Right ventricle myocardium inferior (tissue), 1 donor: Measurements from ENCODE around the gene IL32. TPM values are rescaled to one million over a fixed set of nuclear protein-coding genes. Genes with fewer than 3 reads are reported as not detected.

Experiments
- ATAC-seq: fragments of 200-7000 bp; cut with Tn5 transposase; one replicate; pipeline ENCODE4 v1.9.1; 2020; ENCODE audit warnings: mild to moderate bottlenecking, moderate library complexity
- DNase-seq: peaks from one replicate; pipeline ENCODE4 v3.0.0; 2021; ENCODE audit errors: missing footprints
- intact Hi-C: fragments of 100-400 bp; cut with DNase I; formaldehyde crosslinking; loops from one replicate; pipeline ENCODE4 v1.11.0; 2022
- total RNA-seq: library from RNA; stranded (reverse); fragmentation: NEBNext Ultra II Directional; extraction: Animal tissue kit (Norgen Biotek cat#: 25700); gene quantifications from one replicate; pipeline ENCODE4 v1.2.1, GENCODE V29; 2021
- donor health status: DM: no; HTN: yes; CAD: no; lungs with severe emphysema.

The IL32 gene
- total RNA-seq, 1 donor from 2014 or later, result 57.8 TPM

- intact Hi-C loops, result no loop called here
- no peak for DNase-seq
Observed at GRCh38 chr16:3098459-3099394, 33.3 kb downstream of the IL32 start, which contains the start of gene ZSCAN10. Gene ZSCAN10, minus strand, starts transcription at chr16:3099294. Its CDS starts 6,357 bp downstream, at chr16:3092937.

GRCh38 chr16:3099395-3099731 is 33.9 kb downstream of the IL32 start:
- no peak for DNase-seq
- intact Hi-C loops, result no loop called here

More at GRCh38 chr16:3098459-3099394, 33.3 kb downstream of the IL32 start, which contains the start of gene ZSCAN10:
- ATAC-seq, result no peak

GRCh38 chr16:3099732-3100499 is 34.5 kb downstream of the IL32 start:
- intact Hi-C loops, result no loop called here

More at GRCh38 chr16:3099395-3099731, 33.9 kb downstream of the IL32 start:
- no peak for ATAC-seq

GRCh38 chr16:3101018-3101840 is 35.8 kb downstream of the IL32 start:
- no peak for ATAC-seq
- DNase-seq, result no peak
- intact Hi-C loops, result no loop called here

More at GRCh38 chr16:3099732-3100499, 34.5 kb downstream of the IL32 start:
- peak; percentile 98 for DNase-seq
- peak; percentile 92 for ATAC-seq

GRCh38 chr16:3101841-3102470 is 36.5 kb downstream of the IL32 start:
- intact Hi-C loops, result no loop called here
- no peak for ATAC-seq

DNA sequence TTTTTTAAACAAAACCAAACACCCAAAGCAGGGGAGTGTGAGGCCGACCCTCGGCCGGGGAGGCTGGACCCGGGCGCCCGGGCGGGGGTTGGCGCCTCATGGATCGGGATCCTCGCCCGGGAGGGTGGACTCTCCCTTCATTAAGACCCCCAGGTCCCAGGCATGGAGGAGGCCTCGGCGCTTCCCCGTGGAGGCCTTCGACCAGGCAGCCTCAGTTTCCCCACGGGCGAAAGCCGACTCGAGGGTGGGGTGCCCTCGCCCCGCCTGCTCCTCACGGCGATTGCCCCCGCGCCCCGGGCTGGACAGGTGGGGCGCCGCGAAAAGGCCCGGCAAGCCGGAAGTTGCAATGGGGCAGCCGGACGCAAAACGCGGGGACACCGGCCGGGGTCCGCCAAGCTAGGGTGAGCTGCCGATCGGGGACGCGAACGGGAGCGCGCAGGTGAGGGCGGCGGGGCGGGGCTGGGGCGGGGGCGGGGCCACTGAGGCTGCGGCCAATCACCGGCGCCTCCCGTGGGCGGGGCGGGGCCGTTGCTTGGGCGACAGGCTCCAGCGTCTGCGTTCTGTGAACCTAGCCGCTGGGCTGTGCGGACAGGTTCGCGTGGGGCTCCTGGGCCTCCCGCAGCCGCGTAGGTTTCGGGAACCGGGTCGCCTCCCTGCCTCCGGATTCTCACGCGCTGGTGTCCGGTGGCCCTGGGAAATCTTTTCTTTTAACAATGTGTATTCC is 40.9 kb downstream of the IL32 start:
- ATAC-seq (peak; percentile 97), DNase-seq (peak; percentile 95)
- intact Hi-C loops, result loop anchor here (5.0 kb wide), 1 partner anchor 49 kb away; no protein-coding TSS in a partner anchor

More at GRCh38 chr16:3101841-3102470, 36.5 kb downstream of the IL32 start:
- DNase-seq, result no peak

DNA sequence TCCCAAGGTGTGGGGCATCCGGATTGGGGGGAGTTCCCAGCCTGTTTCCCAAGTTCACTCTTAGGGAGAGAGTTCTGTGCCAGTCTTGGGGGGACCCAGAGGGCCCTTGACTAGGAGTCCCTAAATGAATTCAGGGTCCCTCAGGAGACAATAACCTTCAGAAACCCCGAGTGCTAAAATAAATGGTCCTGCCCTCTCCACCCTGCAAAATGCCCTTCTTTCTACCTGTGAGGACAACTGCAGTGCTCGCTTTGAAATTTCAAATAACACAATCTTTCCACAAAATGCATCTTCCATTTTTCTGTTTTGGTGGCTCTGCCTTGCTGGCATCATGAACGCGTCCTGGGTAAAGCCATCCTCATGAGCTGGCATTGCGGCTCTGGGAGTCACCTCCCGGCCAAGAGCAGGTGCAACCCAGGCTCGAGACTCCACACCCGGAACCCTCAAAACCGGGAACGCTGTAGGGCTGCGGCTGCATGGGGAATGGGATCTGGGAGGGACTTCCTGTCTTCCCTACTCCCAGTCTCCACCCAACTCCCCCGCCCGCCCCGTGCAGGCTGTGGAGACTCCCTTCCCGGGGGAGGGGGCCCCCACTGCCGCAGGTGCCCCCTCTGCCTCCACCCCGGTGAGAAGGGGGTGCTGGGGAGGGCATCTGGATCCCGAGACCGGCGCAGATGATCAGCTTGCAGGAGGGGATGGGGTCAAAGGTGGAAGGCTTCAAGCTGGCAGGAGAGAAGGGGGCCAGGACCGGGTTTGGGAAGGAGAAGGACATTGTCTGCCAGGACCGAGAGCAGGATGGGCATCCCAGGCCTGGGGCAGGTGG is 46.8 kb downstream of the IL32 start, which contains the start of gene ZNF205:
Gene ZNF205 (plus strand): TSS at position 529 of the 823 bp plus-strand sequence. CDS start 845 bp downstream, outside the sequence.
- ATAC-seq (peak; percentile 95), DNase-seq (peak; percentile 82)
- intact Hi-C loops, result no loop called here

GRCh38 chr16:3112881-3113574 is 47.6 kb downstream of the IL32 start:
- ATAC-seq (peak; percentile 33), DNase-seq (no peak)
- intact Hi-C loops, result no loop called here

DNA sequence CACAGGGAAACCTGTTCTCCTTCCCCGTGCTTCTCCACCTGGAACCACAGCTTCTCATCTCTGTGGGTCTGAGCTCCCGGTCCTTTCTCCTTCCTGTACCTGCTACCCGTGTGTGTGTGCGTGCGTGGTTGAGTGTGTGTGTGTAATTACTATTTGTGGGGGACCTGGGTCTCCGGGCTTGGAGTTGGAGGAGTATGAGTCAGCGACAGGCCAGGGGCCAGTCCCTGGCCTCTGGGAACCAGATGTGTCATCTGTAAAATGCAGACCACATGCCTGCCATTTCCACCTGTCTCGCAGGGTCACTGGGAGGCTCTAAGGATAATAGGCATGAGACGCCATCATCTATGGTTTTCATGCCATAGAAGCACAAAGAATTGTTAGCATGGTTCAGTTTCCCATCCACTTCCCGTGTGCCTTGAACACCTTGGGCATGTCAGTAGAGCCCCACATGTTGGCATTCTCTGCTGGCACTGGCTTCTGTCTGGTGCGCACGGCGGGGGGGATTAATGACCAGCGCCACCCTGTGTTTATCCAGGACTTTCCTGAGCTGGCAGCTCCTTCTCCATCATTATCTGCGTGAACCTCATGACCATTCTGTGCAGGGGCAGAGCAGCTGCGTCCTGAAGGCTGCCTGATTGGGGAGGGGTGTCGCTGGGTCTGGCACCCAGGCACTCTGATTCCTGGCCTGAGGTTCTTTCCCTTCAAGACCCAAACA is 48.5 kb downstream of the IL32 start:
- intact Hi-C loops, result no loop called here
- DNase-seq, result no peak
- ATAC-seq, result no peak

DNA sequence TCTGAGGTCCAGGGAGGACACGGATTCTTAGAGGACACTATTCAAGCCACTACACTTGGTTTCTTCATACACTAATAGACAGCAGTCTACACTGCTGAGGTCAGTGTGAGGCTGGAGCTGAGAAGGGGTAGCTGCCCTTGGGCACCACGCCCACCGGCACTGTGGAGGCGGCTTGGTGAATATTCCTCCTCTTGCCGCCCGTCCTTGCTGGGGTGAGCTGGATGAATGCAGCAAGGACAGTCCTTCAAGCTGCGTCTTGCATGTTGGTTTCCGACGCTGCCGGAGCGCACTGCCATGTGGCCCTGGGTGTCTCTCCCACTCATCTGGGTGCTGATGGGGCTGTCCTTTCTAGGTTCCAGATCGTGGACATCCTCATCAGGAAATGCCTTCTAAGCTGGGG is 49.6 kb downstream of the IL32 start:
- intact Hi-C loops, result no loop called here
- ATAC-seq, result no peak

DNA sequence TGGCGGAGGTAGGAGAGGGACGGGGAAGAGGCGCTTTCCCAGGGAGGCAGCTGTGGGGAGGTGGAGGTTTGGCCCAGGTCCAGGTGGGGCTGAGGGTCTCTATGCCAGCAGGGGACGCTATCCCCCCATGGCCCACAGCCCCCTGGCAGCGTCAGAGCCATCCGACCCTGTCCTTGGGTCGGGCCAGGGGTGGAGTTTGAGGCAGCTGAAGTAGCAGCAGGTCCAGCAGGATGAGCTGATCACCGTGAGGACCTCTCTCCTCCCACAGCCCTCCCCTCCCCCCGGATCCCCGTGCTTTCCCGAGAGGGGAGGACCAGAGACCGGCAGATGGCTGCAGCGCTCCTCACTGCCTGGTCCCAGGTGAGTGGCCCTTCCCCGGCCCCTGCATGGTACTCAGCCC is 50.1 kb downstream of the IL32 start:
- no peak for DNase-seq
- intact Hi-C loops, result no loop called here
- ATAC-seq, result no peak

More for the DNA sequence above, 49.6 kb downstream of the IL32 start:
- DNase-seq, result no peak

- DNase-seq (no peak), ATAC-seq (no peak)
- intact Hi-C loops, result no loop called here
Observed at GRCh38 chr16:3118204-3118790, 52.9 kb downstream of the IL32 start.

- intact Hi-C loops, result no loop called here
- ATAC-seq (no peak), DNase-seq (no peak)
Observed at GRCh38 chr16:3118846-3119245, 53.4 kb downstream of the IL32 start.
